DMS53 treated with DMSO at 0.1 percent for 48 hours (cell line): ENCODE data around the gene MARCKSL1.
A peak's percentile ranks its signal among the peaks of the same experiment; 100 is the strongest.
"Not testable (repeated sequence)": the region's sequence is repeated elsewhere in the genome, so short reads cannot be mapped to it uniquely, and the experiment has no call there.

Experiments used
- DNase-seq: peaks from one replicate; lab custom pipeline; 2025; ENCODE audit not compliant: unreplicated experiment; lab: John Stamatoyannopoulos, UW

Gene MARCKSL1

GRCh38 chr1:32334274-32334861, 1.7 kb downstream of the MARCKSL1 start:
- no peak for DNase-seq

- DNase-seq, result no peak
Observed at GRCh38 chr1:32333251-32333963, 2.6 kb downstream of the MARCKSL1 start.

- DNase-seq, result peak; percentile 58
Observed at GRCh38 chr1:32332290-32333079, 3.5 kb downstream of the MARCKSL1 start.

GRCh38 chr1:32331549-32331948, 4.5 kb downstream of the MARCKSL1 start:
- no peak for DNase-seq

- DNase-seq, result no peak
Observed at GRCh38 chr1:32330558-32331151, 5.4 kb downstream of the MARCKSL1 start.

GRCh38 chr1:32329931-32330466, 6.0 kb downstream of the MARCKSL1 start:
- DNase-seq, result no peak

- DNase-seq, result no peak
Observed at GRCh38 chr1:32327204-32327603, 8.8 kb downstream of the MARCKSL1 start.

GRCh38 chr1:32321712-32322291, 14.2 kb downstream of the MARCKSL1 start:
- peak; percentile 83 for DNase-seq

GRCh38 chr1:32318127-32318869, 17.7 kb downstream of the MARCKSL1 start:
- DNase-seq, result no peak

GRCh38 chr1:32316903-32317277, 19.1 kb downstream of the MARCKSL1 start:
- DNase-seq, result no peak

- DNase-seq, result no peak
Observed at GRCh38 chr1:32311709-32312393, 24.2 kb downstream of the MARCKSL1 start.

- DNase-seq, result no peak
Observed at GRCh38 chr1:32309960-32310359, 26.1 kb downstream of the MARCKSL1 start.

- DNase-seq, result no peak
Observed at GRCh38 chr1:32307324-32307723, 28.7 kb downstream of the MARCKSL1 start.

GRCh38 chr1:32305310-32305709, 30.7 kb downstream of the MARCKSL1 start:
- no peak for DNase-seq

- no peak for DNase-seq
Observed at GRCh38 chr1:32303997-32304622, 31.9 kb downstream of the MARCKSL1 start.

GRCh38 chr1:32303358-32303757, 32.7 kb downstream of the MARCKSL1 start:
- DNase-seq, result no peak

- DNase-seq, result no peak
Observed at GRCh38 chr1:32299327-32299726, 36.7 kb downstream of the MARCKSL1 start.

- not testable (repeated sequence) for DNase-seq
Observed at GRCh38 chr1:32298211-32298610, 37.8 kb downstream of the MARCKSL1 start.
